Sigmoid colon (tissue), 3 donors: ENCODE data around the gene EIF2A.

Experiments
- CTCF ChIP-seq, 4 experiments: fragments of 450-650 bp in 3 of 4; fragments of 200-600 bp in 1 of 4; IDR thresholded peaks; one replicate each; pipeline ENCODE4 v1.5.1; 2016 to 2019; ENCODE audit warnings: antibody characterized with exemption in 4 of 4, mild to moderate bottlenecking in 3 of 4, moderate library complexity in 2 of 4
- POLR2A ChIP-seq, 2 donors: fragments of 450-650 bp; IDR thresholded peaks; one replicate each; pipeline ENCODE4 v1.6.1; 2016; ENCODE audit warnings: antibody characterized with exemption in 2 of 2, mild to moderate bottlenecking in 2 of 2, moderate library complexity in 2 of 2

- TF ChIP-seq CTCF (IDR thresholded peaks at IDR 0.05) (no peak), POLR2A (IDR thresholded peaks at IDR 0.05) (no peak)
These were observed 2.5 kb upstream of the EIF2A start for GRCh38 chr3:150544041-150544440.
